Measurements from ENCODE around the gene CCDC71L.

- TF ChIP-seq POLR2A (IDR thresholded peaks at IDR 0.05) (no peak), CTCF (IDR thresholded peaks at IDR 0.05) (no peak)
Observed at GRCh38 chr7:106643216-106644000, 17.6 kb downstream of the CCDC71L start.
